Fibroblast of the aortic adventitia (primary cell): ENCODE results near the gene SLC50A1. TPM values are rescaled to one million over a fixed set of nuclear protein-coding genes. Genes with fewer than 3 reads are reported as not detected.

ENCODE experiments used
- DNase-seq: peaks from one replicate; pipeline ENCODE4 v3.0.0-alpha.2; 2010; ENCODE audit warnings: low read depth
- H3K4me3 ChIP-seq: 2 replicates; pipeline ENCODE4 v1.5.1; 2011; ENCODE audit warnings: low read depth, mild to moderate bottlenecking, control low read depth, low read length, moderate library complexity
- total RNA-seq: library from RNA; depleted of rRNA; stranded (reverse); fragments of >200 nt; gene quantifications from 2 replicates; pipeline ENCODE4 v1.2.3, GENCODE V29; 2012; ENCODE audit warnings: low replicate concordance
- TF ChIP-seq, protein P1 (sequence below): IDR thresholded peaks from 2 replicates; pipeline ENCODE4 v1.5.1; 2011; ENCODE audit warnings: mild to moderate bottlenecking, low read length, control low read depth, inconsistent platforms; ENCODE audit not compliant: insufficient read depth

The SLC50A1 gene
- total RNA-seq, 1 donor: 39.3 TPM

DNA sequence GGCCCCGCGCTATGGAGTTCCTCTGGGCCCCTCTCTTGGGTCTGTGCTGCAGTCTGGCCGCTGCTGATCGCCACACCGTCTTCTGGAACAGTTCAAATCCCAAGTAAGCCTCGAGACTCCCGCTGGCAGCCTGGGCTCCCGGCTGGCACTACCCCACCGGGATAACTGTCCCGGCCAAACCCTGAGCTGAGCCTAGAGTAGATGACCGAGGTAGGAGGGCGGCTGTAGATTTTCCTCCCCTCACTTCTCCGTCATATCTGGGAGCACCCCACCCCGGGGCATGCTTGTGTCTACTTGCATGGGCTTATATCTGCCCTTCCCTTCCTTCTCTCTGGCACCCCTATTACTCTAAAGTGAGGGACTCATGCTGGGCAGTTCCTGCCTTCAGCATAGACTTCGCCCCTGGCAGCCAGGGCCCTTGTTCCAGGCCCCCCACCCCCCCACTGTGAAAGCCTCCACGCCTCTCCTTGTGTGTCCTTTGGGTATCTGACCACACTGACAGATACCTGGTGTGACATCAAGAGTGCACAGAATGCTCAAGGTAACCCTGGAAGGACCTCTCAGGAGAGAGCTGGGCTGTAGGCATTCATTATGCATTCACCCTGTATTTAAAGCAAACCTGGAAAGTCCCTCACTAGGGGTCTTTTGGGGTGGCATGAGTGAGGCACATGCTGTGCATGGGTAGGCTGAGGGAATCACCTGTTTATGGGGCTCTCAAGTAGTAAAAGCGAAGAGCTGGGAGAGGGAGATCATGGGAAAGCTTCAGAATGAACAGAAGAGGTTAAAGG lies 7.5 kb upstream of the SLC50A1 start:
- peak overlapping the region; percentile 65 for H3K4me3 ChIP-seq
- no peak for DNase-seq
- TF ChIP-seq, protein P1, sequence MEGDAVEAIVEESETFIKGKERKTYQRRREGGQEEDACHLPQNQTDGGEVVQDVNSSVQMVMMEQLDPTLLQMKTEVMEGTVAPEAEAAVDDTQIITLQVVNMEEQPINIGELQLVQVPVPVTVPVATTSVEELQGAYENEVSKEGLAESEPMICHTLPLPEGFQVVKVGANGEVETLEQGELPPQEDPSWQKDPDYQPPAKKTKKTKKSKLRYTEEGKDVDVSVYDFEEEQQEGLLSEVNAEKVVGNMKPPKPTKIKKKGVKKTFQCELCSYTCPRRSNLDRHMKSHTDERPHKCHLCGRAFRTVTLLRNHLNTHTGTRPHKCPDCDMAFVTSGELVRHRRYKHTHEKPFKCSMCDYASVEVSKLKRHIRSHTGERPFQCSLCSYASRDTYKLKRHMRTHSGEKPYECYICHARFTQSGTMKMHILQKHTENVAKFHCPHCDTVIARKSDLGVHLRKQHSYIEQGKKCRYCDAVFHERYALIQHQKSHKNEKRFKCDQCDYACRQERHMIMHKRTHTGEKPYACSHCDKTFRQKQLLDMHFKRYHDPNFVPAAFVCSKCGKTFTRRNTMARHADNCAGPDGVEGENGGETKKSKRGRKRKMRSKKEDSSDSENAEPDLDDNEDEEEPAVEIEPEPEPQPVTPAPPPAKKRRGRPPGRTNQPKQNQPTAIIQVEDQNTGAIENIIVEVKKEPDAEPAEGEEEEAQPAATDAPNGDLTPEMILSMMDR: no peak

DNA sequence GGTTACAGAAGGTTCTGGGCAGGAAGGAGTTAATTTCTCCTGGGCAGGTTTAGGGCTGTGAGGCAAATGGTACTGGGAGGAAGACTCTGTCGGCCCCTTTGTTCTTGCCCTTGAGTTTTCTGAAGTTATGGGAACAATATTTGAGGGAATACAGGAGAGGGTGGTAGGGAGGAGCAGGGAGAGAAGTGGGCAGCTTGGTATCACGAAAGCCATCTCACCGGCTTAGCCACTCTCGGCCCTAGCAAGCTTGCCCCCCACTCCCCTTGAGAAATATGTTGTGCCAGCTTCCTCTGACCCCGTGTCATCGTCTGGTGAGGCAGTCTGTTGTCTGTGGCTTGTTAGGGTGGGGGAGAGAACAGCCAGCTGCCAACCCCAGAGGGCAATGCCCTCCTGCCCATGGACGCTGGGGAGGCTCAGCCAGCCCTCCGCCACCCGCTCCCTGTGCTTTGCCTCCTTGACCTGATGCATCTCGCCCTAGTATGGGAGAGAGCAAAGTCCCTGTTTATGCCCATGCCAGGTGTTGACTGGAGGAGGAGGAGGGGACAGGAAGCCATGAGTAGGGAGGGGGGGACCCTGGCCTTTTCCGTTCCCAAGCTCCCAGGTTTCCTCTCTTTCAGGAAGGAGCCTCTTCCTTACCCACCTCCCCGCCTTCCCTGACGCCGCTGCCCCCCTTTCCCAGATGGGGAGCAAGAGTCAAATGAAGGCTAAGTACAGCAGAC lies 6.7 kb upstream of the SLC50A1 start:
- TF ChIP-seq, protein P1: no peak
- no peak overlapping the region for H3K4me3 ChIP-seq
- no peak for DNase-seq

DNA sequence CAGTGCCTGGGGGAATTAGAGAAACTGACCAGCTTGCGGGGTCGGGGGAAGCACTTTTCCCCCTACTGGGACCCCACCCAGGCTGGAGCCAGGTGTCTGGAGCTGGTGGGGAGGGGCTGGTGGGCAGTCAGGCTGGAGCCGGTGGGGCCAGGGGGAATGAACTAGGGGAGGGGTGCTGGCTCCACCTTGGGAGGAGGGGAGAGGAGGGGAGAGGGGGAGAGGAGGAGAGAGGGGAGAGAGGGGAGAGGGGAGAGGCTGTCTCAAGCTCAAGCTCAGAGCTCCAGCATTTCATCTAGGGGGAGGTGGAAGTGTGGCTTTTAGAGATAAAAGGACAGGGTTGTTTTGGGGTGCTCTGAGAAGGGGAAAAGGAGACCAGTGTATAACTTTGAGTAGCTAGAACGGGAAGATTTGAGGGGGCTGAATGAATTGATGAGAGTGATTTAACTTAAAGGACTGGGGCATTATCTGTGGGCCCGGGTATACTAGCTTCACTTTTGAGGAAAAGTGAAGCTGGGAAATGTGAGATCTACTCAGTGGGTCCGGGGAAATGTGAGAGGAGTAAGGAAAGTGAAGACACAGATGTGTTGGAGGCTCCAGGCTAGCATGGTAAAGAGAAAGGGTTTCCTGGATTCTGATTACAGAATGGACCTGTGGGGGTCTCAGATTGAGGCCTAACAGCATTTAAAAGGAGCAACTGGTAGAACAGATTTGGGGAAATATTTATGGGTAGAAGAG lies 5.2 kb upstream of the SLC50A1 start:
- TF ChIP-seq, protein P1: no peak
- no peak for DNase-seq
- no peak overlapping the region for H3K4me3 ChIP-seq

DNA sequence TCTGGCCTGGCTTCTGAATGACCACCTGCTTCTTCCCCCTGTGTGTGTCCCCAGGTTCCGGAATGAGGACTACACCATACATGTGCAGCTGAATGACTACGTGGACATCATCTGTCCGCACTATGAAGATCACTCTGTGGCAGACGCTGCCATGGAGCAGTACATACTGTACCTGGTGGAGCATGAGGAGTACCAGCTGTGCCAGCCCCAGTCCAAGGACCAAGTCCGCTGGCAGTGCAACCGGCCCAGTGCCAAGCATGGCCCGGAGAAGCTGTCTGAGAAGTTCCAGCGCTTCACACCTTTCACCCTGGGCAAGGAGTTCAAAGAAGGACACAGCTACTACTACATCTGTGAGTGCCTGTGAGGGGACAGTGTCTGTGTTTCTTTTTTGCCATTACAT lies 4.4 kb upstream of the SLC50A1 start:
- no peak for DNase-seq
- no peak overlapping the region for H3K4me3 ChIP-seq
- TF ChIP-seq, protein P1: no peak

DNA sequence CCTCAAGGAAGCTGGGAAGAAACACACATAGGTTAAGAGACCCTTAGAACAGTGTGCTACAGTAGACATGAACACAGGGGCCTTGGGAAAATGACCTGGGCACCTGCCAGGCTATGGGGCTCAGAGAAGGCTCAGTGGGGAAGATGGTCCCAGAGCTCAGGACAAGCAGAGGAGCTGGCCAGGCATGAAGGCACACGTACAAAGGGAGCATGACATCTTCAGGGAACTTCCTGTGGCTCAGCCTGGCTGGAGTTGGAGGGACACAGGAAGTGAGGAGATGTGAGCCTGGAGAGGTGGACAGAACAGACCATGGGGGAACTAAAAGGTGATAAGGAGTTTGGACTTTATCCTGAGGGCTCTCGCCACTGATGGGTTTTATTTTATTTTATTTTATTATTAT lies 3.8 kb upstream of the SLC50A1 start:
- no peak for DNase-seq
- TF ChIP-seq, protein P1: no peak
- H3K4me3 ChIP-seq: no peak overlapping the region

DNA sequence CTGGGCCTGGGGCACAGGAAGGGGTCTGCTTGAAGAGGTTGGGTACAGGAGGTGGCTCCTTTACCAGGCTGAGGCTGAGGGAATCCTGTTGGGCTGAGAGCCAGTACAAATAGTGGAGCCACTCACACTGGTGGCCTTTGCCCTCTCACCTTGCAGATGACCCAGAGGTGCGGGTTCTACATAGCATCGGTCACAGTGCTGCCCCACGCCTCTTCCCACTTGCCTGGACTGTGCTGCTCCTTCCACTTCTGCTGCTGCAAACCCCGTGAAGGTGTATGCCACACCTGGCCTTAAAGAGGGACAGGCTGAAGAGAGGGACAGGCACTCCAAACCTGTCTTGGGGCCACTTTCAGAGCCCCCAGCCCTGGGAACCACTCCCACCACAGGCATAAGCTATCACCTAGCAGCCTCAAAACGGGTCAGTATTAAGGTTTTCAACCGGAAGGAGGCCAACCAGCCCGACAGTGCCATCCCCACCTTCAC lies 1.8 kb upstream of the SLC50A1 start:
- TF ChIP-seq, protein P1: no peak
- no peak for DNase-seq
- no peak overlapping the region for H3K4me3 ChIP-seq
